Testis (tissue), 2 donors: Measurements from ENCODE around the gene ANKRD36C.
"Not testable (repeated sequence)": the region's sequence is repeated elsewhere in the genome, so short reads cannot be mapped to it uniquely, and the experiment has no call there.

Experiments
- POLR2A ChIP-seq: fragments of 450-650 bp; IDR thresholded peaks from one replicate; pipeline ENCODE4 v1.6.1; 2017; ENCODE audit warnings: antibody characterized with exemption, mild to moderate bottlenecking, moderate library complexity
- TF ChIP-seq, protein P1 (sequence below), 3 experiments: fragments of 450-650 bp in 2 of 3; fragments of 200-600 bp in 1 of 3; sonication (generic) in 1 of 3; IDR thresholded peaks; one replicate each; pipeline ENCODE4 v1.5.1; 2016 to 2019; ENCODE audit warnings: antibody characterized with exemption in 3 of 3, mild to moderate bottlenecking in 2 of 3, moderate library complexity in 1 of 3

DNA sequence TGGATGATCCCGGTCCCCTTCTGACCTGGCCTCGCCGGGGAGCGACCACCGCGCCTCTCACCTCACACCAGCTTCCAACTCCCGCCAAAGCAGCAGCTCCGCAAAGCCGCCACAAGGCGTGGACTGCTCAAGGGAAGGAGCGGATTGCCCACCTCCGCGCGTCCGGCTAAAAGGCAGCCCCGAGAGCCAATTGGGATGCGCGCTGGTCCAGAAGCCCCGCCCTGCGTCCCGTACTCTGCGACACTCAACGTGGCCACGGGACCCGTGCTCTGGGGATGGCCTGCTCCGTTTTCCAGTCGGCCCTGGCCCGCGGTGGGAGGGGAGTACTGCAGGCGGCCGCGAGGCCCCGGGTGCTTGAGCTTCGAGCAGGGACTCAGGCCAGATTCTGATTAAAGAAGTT is 43.2 kb upstream of the ANKRD36C start, which contains the start of gene GPAT2:
- TF ChIP-seq, protein P1, sequence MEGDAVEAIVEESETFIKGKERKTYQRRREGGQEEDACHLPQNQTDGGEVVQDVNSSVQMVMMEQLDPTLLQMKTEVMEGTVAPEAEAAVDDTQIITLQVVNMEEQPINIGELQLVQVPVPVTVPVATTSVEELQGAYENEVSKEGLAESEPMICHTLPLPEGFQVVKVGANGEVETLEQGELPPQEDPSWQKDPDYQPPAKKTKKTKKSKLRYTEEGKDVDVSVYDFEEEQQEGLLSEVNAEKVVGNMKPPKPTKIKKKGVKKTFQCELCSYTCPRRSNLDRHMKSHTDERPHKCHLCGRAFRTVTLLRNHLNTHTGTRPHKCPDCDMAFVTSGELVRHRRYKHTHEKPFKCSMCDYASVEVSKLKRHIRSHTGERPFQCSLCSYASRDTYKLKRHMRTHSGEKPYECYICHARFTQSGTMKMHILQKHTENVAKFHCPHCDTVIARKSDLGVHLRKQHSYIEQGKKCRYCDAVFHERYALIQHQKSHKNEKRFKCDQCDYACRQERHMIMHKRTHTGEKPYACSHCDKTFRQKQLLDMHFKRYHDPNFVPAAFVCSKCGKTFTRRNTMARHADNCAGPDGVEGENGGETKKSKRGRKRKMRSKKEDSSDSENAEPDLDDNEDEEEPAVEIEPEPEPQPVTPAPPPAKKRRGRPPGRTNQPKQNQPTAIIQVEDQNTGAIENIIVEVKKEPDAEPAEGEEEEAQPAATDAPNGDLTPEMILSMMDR (IDR thresholded peaks at IDR 0.05): not testable (repeated sequence)
- not testable (repeated sequence) for TF ChIP-seq POLR2A
